HEK293T (cell line): Measurements from ENCODE around the gene PKLR.

Experiments
- BHLHE40 ChIP-seq: fragments of 450-650 bp; IDR thresholded peaks from 2 replicates; pipeline ENCODE4 v1.6.1; 2016; ENCODE audit warnings: mild to moderate bottlenecking, moderate library complexity, borderline replicate concordance
- ELF4 ChIP-seq: fragments of 450-650 bp; IDR thresholded peaks from 2 replicates; pipeline ENCODE4 v1.6.1; 2017; ENCODE audit warnings: antibody characterized with exemption
- FOXA1 ChIP-seq: fragments of 450-650 bp; IDR thresholded peaks from 2 replicates; pipeline ENCODE4 v1.6.1; 2016; ENCODE audit warnings: mild to moderate bottlenecking
- FOXM1 ChIP-seq: fragments of 450-650 bp; IDR thresholded peaks from 2 replicates; pipeline ENCODE4 v1.6.1; 2017; ENCODE audit warnings: mild to moderate bottlenecking, borderline replicate concordance
- HDGF ChIP-seq: fragments of 450-650 bp; IDR thresholded peaks from 2 replicates; pipeline ENCODE4 v1.6.1; 2017; ENCODE audit warnings: antibody characterized with exemption, borderline replicate concordance
- L3MBTL2 ChIP-seq: fragments of 450-650 bp; conservative IDR thresholded peaks from 2 replicates; pipeline ENCODE4 v1.6.1; 2016; ENCODE audit warnings: mild to moderate bottlenecking
- LEF1 ChIP-seq: fragments of 450-650 bp; IDR thresholded peaks from 2 replicates; pipeline ENCODE4 v1.6.1; 2017; ENCODE audit warnings: mild to moderate bottlenecking, borderline replicate concordance
- NFRKB ChIP-seq: fragments of 450-650 bp; IDR thresholded peaks from 2 replicates; pipeline ENCODE4 v1.6.1; 2016; ENCODE audit warnings: mild to moderate bottlenecking, moderate library complexity
- SP1 ChIP-seq: fragments of 450-650 bp; IDR thresholded peaks from 2 replicates; pipeline ENCODE4 v1.6.1; 2017
- TARDBP ChIP-seq: fragments of 450-650 bp; IDR thresholded peaks from 2 replicates; pipeline ENCODE4 v1.6.1; 2016
- ZNF384 ChIP-seq: fragments of 450-650 bp; IDR thresholded peaks from 2 replicates; pipeline ENCODE4 v1.6.1; 2016
- TF ChIP-seq, protein P1 (sequence below): fragments of 450-650 bp; IDR thresholded peaks from 2 replicates; pipeline ENCODE4 v1.6.1; 2016

DNA sequence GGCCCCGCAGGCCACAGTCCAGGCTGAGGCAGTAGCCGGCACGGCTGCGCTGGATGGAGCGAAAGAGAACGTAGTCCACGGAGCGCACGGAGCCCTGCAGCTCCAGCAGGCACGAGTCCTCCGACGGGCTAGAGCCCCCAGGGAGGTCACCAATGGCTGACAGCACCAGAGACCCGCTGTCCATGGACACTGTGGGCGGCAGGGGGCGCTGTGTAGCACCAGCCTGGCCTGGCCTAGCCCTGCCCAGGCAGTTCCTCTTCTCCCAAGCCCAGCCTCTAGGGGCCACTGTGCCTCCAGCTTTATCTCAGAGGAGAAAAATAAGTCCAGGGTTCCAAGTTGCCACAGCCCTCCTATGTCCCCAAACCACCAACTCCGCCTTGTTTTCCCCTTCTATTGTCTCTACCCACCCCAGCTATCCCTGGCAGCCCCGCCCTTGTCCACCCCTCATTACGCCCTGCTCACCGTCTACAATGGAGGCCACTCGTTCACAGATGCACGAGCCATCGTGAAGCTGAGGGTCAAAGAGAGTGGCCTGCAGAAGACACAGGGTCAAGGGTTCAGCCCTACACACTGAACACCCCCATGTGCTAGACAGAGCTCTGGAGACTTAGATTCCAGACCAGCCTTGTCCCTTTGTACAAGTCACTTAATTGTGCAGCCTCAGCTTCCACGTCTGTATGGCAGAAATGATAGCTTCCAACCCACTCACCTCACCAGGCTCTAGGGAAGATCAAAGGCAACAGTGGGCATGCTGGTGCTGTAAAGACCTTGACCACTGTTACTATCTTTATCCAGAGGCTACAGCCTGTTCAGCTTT, 50.4 kb downstream of the PKLR start:
- no peak for TF ChIP-seq HDGF
- TF ChIP-seq NFRKB, result no peak
- TF ChIP-seq, protein P1, sequence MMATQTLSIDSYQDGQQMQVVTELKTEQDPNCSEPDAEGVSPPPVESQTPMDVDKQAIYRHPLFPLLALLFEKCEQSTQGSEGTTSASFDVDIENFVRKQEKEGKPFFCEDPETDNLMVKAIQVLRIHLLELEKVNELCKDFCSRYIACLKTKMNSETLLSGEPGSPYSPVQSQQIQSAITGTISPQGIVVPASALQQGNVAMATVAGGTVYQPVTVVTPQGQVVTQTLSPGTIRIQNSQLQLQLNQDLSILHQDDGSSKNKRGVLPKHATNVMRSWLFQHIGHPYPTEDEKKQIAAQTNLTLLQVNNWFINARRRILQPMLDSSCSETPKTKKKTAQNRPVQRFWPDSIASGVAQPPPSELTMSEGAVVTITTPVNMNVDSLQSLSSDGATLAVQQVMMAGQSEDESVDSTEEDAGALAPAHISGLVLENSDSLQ, result no peak
- TF ChIP-seq FOXA1, result no peak
- no peak for TF ChIP-seq TARDBP
- no peak for TF ChIP-seq L3MBTL2
- no peak for TF ChIP-seq ZNF384
- no peak for TF ChIP-seq SP1
- TF ChIP-seq FOXM1, result no peak
- TF ChIP-seq LEF1, result no peak
- TF ChIP-seq BHLHE40, result no peak
- TF ChIP-seq ELF4, result no peak
